ENCODE data around the gene KCTD5.
"Not testable (repeated sequence)": the region's sequence is repeated elsewhere in the genome, so short reads cannot be mapped to it uniquely, and the experiment has no call there.

The KCTD5 gene, protein sequence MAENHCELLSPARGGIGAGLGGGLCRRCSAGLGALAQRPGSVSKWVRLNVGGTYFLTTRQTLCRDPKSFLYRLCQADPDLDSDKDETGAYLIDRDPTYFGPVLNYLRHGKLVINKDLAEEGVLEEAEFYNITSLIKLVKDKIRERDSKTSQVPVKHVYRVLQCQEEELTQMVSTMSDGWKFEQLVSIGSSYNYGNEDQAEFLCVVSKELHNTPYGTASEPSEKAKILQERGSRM

DNA sequence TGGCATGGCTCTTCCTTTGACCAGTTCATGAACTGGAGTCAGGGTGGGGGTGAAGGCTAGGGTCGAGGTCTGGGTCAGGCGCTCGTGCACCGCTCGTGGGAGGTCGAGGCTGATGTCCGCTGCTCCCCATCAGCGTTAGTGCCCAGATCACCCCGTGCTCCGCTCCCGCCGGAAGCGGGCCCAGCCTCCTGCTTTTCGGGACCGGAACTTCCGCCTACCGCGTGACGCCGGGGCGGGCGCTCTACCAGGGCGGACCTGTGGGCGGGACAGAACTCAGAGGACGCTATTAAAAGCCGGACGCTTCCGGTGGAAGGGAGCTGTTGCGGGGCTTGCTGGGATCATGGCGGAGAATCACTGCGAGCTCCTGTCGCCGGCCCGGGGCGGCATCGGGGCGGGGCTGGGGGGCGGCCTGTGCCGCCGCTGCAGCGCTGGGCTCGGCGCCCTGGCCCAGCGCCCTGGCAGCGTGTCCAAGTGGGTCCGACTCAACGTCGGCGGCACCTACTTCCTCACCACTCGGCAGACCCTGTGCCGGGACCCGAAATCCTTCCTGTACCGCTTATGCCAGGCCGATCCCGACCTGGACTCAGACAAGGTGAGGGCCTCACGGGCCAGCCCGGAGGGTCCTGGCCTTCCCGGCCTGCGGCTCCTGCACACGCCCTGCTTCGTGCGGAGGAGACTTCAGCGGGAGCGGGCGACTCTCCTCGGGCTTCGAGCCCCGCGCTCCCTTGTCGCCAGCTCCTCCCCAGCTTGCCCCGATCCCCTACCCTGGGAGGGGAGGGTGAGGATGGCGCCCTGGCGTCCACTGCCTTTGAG lies at the start of gene KCTD5:
Gene KCTD5 (plus strand): TSS at position 315 of the 813 bp plus-strand sequence. CDS start 26 bp downstream, at position 341.
- DNase-seq = peak; percentile 99

DNA sequence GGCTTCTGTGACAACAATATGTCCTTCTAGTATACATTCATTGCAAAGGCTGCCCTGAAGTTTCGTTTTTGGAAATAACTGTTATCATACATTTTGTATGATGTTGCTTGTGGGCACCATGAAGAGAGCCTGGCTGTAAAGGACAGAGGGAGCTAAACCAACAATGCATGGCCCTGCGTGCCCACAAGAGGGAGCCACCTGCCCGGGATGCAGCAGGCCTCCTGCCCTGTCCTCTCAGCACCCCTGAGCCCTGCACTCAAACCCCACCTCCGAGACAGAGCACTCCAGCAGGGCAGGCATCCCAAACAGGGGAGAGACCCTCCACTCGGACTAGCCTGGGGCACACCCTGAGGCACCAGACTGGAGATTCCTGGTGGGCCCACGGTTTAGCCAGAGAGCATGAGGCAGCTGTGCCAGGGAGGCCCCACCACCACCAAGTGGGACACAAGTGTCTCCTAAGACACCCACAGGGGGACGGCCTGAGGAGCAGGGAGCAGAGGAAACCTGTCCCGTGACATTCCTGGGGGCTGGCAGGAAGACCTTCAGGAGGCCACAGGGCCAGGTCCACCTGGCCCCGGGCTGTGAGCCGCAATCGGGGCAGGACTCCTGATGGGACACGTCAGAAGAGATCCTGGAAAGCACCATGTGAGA lies 43.1 kb upstream of the KCTD5 start:
- DNase-seq = not testable (repeated sequence)

DNA sequence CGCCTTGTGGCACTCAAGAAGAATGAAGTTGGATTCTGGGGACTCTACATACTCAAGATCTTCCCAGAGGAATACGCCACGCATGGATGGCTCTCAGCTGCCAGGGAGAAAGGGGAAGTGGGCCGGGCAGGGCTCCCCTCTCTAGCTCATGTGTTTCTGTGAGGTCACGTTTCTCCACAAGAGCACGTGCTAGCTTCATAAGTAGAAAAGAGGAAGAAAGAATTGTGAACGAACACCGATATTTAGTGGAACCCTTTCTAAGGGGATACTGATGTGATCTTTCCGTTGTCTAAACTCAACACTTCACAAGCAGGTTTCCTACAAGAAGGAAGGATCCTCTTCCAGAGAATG lies 42.6 kb upstream of the KCTD5 start:
- not testable (repeated sequence) for DNase-seq

DNA sequence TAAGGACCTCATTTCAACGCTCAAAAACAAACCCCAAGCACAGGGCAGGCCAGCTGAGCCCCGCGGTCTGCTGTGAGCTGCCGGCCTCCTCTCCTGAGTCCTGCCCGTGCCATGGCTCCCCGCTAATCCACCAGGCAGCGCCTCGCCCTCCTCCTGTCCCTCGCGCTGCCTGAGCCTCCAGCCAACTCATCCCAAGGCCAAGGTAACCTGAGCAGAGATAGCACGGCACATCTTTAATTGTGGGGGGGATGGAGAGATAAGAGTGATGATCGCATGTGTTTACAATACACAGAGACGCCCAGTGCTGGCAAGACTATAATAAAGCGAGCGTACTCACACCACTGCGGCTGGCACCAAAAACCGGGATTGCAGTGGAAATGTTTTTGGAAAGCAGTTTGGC lies 39.8 kb upstream of the KCTD5 start:
- DNase-seq = not testable (repeated sequence)

DNA sequence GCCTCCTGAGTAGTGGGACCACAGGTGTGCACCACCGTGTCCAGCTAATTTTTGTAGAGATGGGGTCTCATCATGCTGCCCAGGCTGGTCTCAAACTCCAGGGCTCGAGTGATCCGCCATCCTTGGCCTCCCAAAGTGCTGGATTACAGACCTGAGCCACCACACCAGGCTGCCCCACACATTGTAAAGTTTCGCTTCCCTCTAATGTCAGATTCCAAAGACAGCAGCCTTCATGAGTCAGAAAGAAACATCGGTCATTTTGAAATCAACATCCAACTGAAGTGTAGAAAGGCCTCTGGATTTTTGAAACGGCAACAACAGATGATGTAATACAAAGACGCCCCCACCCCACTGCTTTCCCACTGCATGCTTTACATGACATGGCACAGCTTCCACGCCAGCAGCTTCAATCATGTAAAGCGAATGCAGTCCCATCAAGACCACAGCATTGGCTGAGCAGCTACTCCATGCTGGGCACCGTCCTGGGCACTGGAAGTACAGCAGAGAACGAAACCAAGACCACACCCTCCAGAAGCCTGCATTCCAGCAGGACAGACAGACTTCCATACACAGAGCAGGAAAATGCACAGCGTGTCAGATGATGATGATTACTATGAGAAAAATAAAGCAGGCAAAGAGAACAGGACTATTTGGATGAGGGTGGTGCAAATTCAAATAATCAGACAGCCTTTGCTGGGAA lies 37.4 kb upstream of the KCTD5 start:
- not testable (repeated sequence) for DNase-seq

DNA sequence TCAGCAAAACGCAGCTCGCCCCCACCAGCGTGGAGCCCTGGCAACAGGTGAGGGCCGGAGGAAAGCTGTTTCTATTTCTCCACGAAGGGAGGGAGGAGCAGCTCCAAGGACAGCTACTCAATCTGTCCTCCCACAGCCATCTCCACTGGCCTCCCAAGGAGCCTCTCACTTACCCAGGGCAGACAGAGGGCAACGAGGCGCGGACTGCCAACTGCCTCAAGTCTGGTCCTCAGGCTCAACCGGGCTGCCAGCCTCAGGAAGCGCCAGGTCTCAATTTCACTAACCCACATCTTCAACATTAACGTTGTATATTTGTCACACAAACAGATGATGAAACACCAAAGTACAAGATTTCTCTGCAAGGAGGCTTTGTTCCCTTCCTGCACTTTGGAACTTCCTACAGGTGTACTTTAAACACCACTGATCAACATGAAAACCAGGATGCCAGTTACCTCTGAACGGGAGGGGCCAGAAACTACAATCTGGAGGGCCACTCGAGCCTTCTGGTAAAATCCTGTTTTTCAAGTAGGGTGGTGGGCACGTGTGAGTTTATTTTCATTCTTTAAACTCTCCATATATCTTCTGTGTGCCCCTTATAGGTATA lies 31.0 kb upstream of the KCTD5 start:
- not testable (repeated sequence) for DNase-seq

DNA sequence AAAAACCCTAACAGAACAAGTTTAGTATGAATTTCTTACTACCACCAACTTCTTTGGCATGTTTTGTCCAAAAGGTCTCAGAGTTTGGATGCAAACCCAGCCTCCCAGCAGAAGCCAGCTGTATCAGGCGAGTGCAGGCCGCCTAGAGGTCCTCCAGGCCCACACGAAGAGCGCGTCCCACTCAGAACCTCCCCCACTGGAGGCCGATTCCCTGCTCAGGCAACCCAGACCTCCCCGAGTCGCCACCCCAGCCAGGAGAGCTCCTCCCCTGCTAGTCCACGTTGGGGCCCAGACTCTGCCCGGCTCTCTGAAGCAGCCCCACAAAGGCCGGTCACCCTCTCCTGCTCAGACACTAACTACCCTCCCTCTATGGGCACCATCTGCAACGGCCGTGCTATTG lies 28.4 kb upstream of the KCTD5 start:
- DNase-seq = not testable (repeated sequence)

DNA sequence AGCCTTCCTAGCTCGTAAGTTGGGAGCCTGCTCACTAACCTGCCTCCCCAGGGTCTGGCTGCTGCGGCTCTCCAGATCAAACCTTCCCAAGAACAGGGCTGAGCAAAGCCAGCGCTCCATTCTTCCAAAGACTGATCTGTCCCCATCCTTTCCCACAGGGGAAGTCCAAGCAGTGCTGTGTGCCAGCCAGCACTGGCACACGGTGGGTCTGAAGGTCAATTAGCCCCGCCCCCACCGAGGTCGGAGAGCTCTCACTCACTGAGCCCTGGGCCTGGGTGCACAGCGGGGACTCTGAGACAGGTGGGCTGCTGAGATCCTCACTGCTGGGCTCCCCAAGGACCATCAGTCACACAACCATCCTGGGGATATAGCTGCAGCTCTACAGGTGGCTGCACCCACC lies 27.4 kb upstream of the KCTD5 start:
- not testable (repeated sequence) for DNase-seq

DNA sequence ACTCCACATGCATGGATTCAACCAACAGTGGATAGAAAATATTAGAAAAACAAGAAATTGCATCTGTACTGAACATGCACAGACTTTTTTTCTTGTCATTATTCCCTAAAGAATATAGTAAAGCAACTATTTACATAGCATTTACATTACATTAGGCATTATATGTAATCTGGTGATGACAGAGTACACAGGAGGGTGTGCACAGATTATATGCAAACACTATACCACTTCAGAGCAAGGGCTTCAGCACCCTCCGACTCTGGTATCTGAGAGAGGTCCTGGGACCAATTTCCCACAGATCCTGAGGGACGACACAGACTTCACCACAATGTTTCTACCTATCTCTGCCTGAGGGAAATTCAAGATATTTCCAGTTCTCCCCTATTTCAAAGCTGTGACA lies 25.3 kb upstream of the KCTD5 start:
- no peak for DNase-seq

DNA sequence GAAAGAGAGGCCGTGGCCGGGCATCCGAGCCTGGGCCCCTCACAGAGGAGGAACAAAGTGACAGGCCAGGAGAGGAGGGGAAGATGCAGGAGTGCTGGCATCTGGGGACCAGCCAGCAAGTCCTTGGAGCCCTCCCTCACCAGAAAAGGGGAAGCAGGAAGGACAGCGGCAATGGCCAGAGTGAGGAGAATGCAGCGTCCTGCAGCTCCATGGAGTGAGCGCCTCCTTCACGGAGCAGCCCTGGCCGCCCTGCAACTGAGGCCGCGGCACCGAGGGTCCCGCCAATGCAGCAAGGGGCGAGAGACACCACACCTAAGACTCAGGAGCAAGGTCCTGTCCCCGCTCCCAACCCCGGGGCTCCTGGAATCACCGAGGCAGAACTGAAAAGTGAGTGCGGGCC lies 24.5 kb upstream of the KCTD5 start:
- not testable (repeated sequence) for DNase-seq

DNA sequence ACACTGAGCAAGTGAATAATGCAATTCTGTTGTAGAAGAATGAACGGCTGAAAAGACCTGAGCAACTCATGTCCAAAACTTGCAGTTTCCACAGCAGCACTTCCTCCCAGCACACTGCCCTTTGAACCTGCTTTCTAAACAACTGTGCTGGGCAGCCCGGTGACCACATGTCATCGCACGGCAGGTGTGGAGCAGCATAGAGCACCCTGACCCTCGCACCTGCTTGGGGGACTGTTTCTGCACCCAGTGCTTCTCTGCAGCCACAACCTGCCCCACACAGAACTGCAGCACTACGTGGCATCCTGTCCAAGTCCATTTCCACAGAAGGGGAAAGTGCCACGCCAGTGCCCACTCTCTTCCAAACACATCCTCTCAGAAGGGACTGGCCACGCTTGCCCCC lies 22.8 kb upstream of the KCTD5 start:
- not testable (repeated sequence) for DNase-seq

DNA sequence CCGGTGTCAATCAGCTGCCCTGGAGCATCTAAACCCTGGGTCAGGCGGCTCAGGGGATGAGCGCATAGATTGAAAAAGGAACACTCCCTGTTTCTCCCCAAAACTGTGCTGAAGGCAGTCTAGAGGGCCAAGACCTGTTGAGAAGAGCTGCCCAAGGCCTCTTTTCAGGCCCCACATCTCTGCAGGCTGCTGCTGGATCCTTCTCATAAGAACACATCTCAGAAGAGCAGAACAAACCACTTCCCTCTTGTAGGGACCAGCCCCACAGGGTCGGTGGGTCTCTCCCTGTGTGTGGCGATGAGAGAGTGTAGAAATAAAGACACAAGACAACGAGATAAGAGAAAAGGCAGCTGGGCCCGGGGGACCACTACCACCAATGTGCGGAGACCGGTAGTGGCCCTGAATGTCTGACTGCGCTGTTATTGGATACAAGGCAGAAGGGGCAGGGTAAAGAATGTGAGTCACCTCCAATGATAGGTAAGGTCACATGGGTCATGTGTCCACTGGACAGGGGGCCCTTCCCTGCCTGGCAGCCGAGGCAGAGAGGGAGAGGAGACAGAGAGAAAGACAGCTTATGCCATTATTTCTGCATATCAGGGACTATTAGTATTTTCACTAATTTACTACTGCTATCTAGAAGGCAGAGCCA lies 22.2 kb upstream of the KCTD5 start:
- DNase-seq = not testable (repeated sequence)

DNA sequence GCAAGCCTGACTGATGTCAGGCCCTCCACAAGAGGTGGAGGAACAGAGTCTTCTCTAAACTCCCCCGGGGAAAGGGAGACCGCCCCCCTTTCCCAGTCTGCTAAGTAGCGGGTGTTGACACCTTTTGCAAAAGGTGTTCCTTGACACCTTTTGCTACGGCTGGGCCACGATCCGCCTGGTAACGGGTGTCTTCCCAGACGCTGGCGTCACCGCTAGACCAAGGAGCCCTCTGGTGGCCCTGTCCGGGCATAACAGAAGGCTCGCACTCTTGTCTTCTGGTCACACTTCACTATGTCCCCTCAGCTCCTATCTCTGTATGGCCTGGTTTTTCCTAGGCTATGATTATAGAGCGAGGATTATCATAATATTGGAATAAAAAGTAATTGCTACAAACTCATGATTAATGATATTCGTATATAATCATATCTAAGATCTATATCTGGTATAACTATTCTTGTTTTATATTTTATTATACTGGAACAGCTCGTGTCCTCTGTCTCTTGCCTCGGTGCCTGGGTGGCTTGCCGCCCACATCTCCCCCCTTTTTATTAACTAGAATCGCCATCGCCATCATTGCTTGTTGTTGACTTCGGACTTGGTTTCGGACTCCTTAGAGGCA lies 21.5 kb upstream of the KCTD5 start:
- DNase-seq = peak; percentile 35

DNA sequence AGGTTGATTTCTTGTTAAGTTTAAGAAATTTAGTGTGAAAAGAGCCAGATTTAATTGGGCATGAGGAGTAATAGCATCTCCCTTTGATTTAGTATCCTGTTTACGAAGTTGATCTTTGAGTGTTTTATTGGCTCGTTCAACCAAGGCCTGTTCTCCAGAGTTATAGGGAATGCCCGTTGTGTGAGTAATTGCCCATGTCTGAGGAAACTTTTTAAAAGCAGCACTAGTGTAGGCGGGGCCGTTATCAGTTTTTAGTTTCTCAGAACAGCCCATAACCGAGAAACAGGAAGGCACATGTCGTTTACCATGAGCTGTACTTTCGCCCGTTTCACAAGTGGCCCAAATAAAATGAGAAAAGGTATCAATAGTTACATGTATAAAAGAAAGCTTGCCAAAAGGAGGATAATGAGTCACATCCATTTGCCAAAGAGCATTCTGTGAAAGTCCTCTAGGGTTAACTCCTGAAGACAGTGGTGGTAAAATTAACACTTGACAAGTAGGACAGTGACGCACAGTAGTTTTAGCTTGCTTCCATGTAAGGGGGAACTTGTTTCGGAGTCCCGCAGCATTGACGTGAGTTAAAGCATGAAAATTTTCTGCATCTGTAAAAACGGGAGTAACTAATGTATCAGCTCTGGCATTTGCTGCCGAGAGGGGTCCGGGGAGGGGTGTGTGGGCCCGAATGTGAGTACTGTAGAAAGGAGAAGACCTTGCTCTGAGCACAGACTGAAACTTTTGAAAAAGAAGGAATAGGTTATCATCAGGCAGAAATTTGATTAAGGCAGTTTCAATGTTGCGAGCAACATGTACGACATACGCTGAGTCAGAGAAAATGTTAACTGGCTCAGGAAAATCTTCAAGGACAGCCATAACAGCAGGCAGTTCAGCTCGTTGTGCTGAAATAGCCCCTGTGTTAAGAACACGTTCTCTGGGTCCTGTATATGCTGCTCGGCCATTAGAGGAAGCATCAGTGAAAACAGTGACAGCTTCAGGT lies 18.5 kb upstream of the KCTD5 start:
- DNase-seq = no peak

DNA sequence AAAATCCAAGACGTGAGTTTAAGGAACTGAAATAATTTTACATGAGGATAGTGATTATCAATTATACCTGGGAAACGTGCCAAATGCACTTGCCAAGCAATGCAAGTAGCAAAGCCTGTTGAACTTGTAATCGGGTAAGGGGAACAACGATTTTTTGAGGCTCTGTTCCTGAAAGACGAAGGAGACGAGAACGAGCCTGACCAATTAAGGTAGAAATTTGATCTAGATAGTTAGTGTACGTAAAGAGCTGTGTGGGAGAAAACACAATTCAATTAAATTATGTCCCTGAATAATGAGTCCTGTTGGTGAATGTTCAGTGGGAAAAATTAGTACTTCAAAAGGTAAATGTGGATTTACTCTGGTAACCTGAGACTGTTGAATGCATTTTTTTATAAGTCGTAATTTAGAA lies 17.7 kb upstream of the KCTD5 start:
- no peak for DNase-seq

DNA sequence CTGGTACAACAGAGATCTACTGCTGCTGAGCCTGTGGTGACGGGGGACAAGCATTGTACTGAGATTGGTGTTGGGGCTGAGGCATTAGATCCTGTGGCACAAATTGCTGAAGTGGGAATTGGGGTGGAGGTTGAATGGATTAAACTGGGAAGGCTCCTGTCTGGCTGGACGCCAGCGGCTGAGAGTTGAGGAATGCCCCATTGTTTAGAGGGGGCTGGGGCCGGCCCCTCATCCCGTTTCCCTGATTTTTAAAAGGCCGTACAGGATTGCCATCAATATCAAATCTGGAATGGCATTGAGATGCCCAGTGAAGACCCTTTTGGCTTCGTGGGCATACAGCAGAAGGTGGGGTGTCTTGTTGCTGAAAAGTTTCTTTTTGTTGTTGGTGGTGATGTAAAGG lies 15.7 kb upstream of the KCTD5 start:
- not testable (repeated sequence) for DNase-seq

DNA sequence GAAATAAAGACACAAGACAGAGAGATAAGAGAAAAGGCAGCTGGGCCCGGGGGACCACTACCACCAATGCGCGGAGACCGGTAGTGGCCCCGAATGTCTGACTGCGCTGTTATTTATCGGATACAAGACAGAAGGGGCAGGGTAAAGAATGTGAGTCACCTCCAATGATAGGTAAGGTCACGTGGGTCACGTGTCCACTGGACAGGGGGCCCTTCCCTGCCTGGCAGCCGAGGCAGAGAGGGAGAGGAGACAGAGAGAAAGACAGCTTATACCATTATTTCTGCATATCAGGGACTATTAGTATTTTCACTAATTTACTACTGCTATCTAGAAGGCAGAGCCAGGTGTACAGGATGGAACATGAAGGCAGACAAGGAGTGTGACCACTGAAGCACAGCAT lies 12.7 kb upstream of the KCTD5 start:
- not testable (repeated sequence) for DNase-seq

DNA sequence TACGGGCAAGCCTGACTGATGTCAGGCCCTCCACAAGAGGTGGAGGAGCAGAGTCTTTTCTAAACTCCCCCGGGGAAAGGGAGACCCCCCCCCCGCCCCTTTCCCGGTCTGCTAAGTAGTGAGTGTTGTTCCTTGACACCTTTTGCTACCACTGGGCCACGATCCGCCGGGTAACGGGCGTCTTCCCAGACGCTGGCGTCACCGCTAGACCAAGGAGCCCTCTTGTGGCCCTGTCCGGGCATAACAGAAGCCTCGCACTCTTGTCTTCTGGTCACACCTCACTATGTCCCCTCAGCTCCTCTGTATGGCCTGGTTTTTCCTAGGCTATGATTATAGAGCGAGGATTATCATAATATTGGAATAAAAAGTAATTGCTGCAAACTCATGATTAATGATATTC lies 12.3 kb upstream of the KCTD5 start:
- DNase-seq = peak; percentile 65

DNA sequence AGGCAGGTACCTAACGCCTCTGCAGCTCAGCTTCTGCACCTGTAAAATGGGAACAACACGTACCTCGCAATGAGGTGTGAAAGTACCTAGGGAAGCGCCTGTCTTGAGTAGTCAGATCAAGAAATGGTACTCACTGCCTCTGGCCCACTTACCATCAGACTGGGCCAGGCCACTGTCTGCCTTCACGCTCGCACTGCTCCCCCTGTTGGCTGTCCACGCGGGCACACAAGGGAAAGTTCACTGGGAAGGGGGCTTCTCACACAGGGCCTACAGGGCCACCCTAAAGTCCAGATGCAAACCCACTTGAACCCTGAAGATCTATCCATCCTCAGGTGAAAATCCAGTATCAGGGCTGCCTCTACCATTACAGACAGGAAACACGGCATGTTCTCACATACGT lies 11.1 kb upstream of the KCTD5 start:
- DNase-seq = not testable (repeated sequence)

DNA sequence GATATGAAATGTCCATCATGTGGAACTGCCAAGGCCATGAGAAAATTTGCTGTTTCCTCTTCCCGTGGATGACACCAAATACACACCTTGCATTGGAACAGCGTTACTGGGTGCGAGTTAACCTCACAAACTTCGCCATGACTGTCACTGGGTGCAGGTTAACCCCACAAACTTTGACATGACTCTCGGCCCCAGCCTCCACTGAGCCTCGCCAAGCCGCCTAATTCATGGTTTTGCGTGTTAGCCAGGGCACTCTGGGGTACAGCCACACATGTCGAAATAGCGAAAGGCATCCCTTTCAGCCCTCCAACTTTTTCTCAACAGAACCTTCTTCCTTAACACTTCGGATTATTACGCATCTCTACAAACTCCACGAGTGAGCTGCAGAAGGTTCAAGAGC lies 10.6 kb upstream of the KCTD5 start:
- DNase-seq = no peak

All from RPMI8226 (cell line).